ENCODE measurements around the gene MEIKIN. TPM values are rescaled to one million over a fixed set of nuclear protein-coding genes. Genes with fewer than 3 reads are reported as not detected.

Gene MEIKIN
- total and polyA plus RNA-seq, 2 experiments from 2014 or later, result not detected

DNA sequence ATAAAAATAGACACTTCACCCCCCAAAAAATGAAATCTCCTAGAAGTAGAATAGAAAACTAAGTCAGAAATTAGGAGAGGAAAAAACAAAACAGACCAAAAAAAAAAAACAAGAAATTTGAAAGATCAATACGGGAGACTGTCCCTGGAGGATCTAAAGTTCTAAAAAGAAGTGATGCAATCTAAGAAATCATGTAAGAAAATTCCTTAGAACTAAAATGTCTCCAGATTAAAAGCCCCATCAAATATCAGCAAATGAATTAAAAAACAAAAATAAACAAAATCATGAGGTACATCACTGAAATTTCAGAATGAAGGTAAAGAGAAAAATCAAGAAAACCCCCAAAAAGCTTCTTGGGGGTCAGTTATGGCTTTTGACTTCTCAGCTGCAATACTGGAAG lies 162.1 kb downstream of the MEIKIN start:
- no peaks in the 10 kb centered on the region for H3K27me3 ChIP-seq (ENCODE audit: insufficient read depth)
- H3K79me2 ChIP-seq (replicated peaks; ENCODE audit: insufficient read depth), result peaks cover 90% of the 10 kb centered on the region
- no peaks in the 10 kb centered on the region for H3F3A ChIP-seq (replicated peaks; ENCODE audit: low read depth)
- no peaks in the 10 kb centered on the region for H3K9me3 Mint-ChIP-seq
- H2AFZ ChIP-seq, result no peak overlapping the region
- no peak overlapping the region for H3K4me3 ChIP-seq
- ATAC-seq (no peak), DNase-seq (ENCODE audit: low spot score) (no peak)
- H3K4me1 Mint-ChIP-seq, result peaks cover 6% of the 10 kb centered on the region; the same call in 2 of the 3 replicates
- H3K4me2 ChIP-seq, result no peak overlapping the region
- H3K27ac Mint-ChIP-seq, result peak overlapping the region; percentile 58; the same call in 1 of the 2 replicates
- H3K4me3 Mint-ChIP-seq, result no peak overlapping the region
- 0 out of 2 replicates have a peak, but pooled peaks cover 4% of the 10 kb centered on the region for H3K4me1 ChIP-seq (ENCODE audit: insufficient read depth)
- no peaks in the 10 kb centered on the region for H3K27me3 Mint-ChIP-seq (ENCODE audit: insufficient read depth, low read depth, poor library complexity)
- peaks cover 15% of the 10 kb centered on the region for H4K20me1 ChIP-seq (replicated peaks; ENCODE audit: insufficient read depth)
- no peaks in the 10 kb centered on the region for H3K9me2 ChIP-seq (ENCODE audit: insufficient read depth)
- H3K36me3 ChIP-seq (ENCODE audit: insufficient read depth), result no peaks in the 10 kb centered on the region
- no peaks in the 10 kb centered on the region for H3K36me3 Mint-ChIP-seq (ENCODE audit: low read depth)
- TF ChIP-seq JUNB (IDR thresholded peaks at IDR 0.05; ENCODE audit: unreplicated experiment) (no peak), CREB1 (CRISPR knock-in tag; IDR thresholded peaks at IDR 0.05; ENCODE audit: low read depth) (no peak), EZH2 (IDR thresholded peaks at IDR 0.05; ENCODE audit: low read depth, unreplicated experiment) (no peak), ZNF114 (CRISPR knock-in tag; IDR thresholded peaks at IDR 0.05) (no peak), NANOG (IDR thresholded peaks at IDR 0.05; ENCODE audit: borderline replicate concordance) (no peak), ZNF331 (CRISPR knock-in tag; IDR thresholded peaks at IDR 0.05; ENCODE audit: low read depth) (no peak), STAT1 (IDR thresholded peaks at IDR 0.05; ENCODE audit: unreplicated experiment) (no peak)
- TF ChIP-seq, protein P1, sequence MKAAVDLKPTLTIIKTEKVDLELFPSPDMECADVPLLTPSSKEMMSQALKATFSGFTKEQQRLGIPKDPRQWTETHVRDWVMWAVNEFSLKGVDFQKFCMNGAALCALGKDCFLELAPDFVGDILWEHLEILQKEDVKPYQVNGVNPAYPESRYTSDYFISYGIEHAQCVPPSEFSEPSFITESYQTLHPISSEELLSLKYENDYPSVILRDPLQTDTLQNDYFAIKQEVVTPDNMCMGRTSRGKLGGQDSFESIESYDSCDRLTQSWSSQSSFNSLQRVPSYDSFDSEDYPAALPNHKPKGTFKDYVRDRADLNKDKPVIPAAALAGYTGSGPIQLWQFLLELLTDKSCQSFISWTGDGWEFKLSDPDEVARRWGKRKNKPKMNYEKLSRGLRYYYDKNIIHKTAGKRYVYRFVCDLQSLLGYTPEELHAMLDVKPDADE (IDR thresholded peaks at IDR 0.05), result no peak
- no peak overlapping the region for H3K27ac ChIP-seq (ENCODE audit: low read depth)

DNA sequence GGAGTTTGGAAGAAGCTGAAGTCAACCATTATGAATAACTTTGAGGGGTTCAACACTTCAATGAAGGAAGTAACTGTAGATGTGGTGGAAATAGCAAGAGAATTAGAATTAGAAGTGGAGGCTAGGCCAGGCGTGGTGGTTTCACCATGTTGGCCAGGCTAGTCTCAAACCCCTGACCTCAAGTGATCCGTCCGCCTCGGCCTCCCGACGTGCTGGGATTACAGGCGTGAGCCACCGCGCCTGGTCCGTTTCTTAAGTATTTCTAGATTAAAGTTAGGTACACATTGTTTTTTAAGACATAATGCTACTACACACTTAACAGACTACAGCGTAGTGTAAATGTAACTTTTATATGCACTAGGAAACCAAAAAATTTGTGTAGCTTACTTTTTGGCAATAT lies 162.7 kb downstream of the MEIKIN start:
- H3K4me1 Mint-ChIP-seq, result peaks cover 6% of the 10 kb centered on the region; the same call in 2 of the 3 replicates
- H3K36me3 Mint-ChIP-seq (ENCODE audit: low read depth), result no peaks in the 10 kb centered on the region
- peaks cover 17% of the 10 kb centered on the region for H4K20me1 ChIP-seq (replicated peaks; ENCODE audit: insufficient read depth)
- TF ChIP-seq JUNB (IDR thresholded peaks at IDR 0.05; ENCODE audit: unreplicated experiment) (no peak), ZNF114 (CRISPR knock-in tag; IDR thresholded peaks at IDR 0.05) (no peak), EZH2 (IDR thresholded peaks at IDR 0.05; ENCODE audit: low read depth, unreplicated experiment) (no peak), NANOG (IDR thresholded peaks at IDR 0.05; ENCODE audit: borderline replicate concordance) (no peak), EZH2phosphoT487 (IDR thresholded peaks at IDR 0.05; ENCODE audit: unreplicated experiment) (no peak), POLR2AphosphoS5 (IDR thresholded peaks at IDR 0.05; ENCODE audit: low read depth) (no peak), CREB1 (CRISPR knock-in tag; IDR thresholded peaks at IDR 0.05; ENCODE audit: low read depth) (no peak), ZNF331 (CRISPR knock-in tag; IDR thresholded peaks at IDR 0.05; ENCODE audit: low read depth) (no peak)
- TF ChIP-seq, protein P2, sequence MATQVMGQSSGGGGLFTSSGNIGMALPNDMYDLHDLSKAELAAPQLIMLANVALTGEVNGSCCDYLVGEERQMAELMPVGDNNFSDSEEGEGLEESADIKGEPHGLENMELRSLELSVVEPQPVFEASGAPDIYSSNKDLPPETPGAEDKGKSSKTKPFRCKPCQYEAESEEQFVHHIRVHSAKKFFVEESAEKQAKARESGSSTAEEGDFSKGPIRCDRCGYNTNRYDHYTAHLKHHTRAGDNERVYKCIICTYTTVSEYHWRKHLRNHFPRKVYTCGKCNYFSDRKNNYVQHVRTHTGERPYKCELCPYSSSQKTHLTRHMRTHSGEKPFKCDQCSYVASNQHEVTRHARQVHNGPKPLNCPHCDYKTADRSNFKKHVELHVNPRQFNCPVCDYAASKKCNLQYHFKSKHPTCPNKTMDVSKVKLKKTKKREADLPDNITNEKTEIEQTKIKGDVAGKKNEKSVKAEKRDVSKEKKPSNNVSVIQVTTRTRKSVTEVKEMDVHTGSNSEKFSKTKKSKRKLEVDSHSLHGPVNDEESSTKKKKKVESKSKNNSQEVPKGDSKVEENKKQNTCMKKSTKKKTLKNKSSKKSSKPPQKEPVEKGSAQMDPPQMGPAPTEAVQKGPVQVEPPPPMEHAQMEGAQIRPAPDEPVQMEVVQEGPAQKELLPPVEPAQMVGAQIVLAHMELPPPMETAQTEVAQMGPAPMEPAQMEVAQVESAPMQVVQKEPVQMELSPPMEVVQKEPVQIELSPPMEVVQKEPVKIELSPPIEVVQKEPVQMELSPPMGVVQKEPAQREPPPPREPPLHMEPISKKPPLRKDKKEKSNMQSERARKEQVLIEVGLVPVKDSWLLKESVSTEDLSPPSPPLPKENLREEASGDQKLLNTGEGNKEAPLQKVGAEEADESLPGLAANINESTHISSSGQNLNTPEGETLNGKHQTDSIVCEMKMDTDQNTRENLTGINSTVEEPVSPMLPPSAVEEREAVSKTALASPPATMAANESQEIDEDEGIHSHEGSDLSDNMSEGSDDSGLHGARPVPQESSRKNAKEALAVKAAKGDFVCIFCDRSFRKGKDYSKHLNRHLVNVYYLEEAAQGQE (IDR thresholded peaks at IDR 0.05; ENCODE audit: unreplicated experiment), result no peak
- TF ChIP-seq, protein P1 (IDR thresholded peaks at IDR 0.05), result no peak

More for the DNA sequence above, 162.7 kb downstream of the MEIKIN start:
- H3K27ac Mint-ChIP-seq, result no peak overlapping the region
- Histone ChIP-seq H3K27me3 (ENCODE audit: insufficient read depth) (no peaks in the 10 kb centered on the region), H2AFZ (no peak overlapping the region), H3K9me2 (ENCODE audit: insufficient read depth) (no peaks in the 10 kb centered on the region), H3F3A (replicated peaks; ENCODE audit: low read depth) (no peaks in the 10 kb centered on the region), H3K4me3 (no peak overlapping the region), H3K4me2 (no peak overlapping the region), H3K79me2 (replicated peaks; ENCODE audit: insufficient read depth) (peaks cover 89% of the 10 kb centered on the region), H3K27ac (ENCODE audit: low read depth) (no peak overlapping the region), H3K36me3 (ENCODE audit: insufficient read depth) (no peaks in the 10 kb centered on the region), H3K4me1 (ENCODE audit: insufficient read depth) (0 out of 2 replicates have a peak, but pooled peaks cover 4% of the 10 kb centered on the region)
- no peak for DNase-seq (ENCODE audit: low spot score)
- no peaks in the 10 kb centered on the region for H3K9me3 Mint-ChIP-seq
- H3K27me3 Mint-ChIP-seq (ENCODE audit: insufficient read depth, low read depth, poor library complexity), result no peaks in the 10 kb centered on the region
- ATAC-seq, result no peak
- H3K4me3 Mint-ChIP-seq, result no peak overlapping the region
